Osteocyte (in vitro differentiated cells): ENCODE measurements around the gene GAMT. TPM values are rescaled to one million over a fixed set of nuclear protein-coding genes. Genes with fewer than 3 reads are reported as not detected.
A peak's percentile ranks its signal among the peaks of the same experiment; 100 is the strongest.

ENCODE experiments used
- DNase-seq: peaks from one replicate; pipeline ENCODE4 v3.0.0; 2021; ENCODE audit warnings: mixed read lengths; ENCODE audit not compliant: unreplicated experiment; ENCODE audit errors: extremely low spot score
- H3K27ac Mint-ChIP-seq: one replicate; pipeline ENCODE4 v1.8.0; 2021; ENCODE audit warnings: mild to moderate bottlenecking, mixed read lengths; ENCODE audit not compliant: unreplicated experiment
- H3K27me3 Mint-ChIP-seq: one replicate; pipeline ENCODE4 v1.8.0; 2021; ENCODE audit warnings: mixed read lengths; ENCODE audit not compliant: unreplicated experiment
- H3K36me3 Mint-ChIP-seq: one replicate; pipeline ENCODE4 v1.8.0; 2021; ENCODE audit warnings: mixed read lengths; ENCODE audit not compliant: unreplicated experiment
- H3K4me1 Mint-ChIP-seq: one replicate; pipeline ENCODE4 v1.8.0; 2021; ENCODE audit warnings: mixed read lengths; ENCODE audit not compliant: unreplicated experiment
- H3K4me3 Mint-ChIP-seq: one replicate; pipeline ENCODE4 v1.8.0; 2021; ENCODE audit warnings: mild to moderate bottlenecking, moderate library complexity, mixed read lengths; ENCODE audit not compliant: unreplicated experiment
- H3K9me3 Mint-ChIP-seq: one replicate; pipeline ENCODE4 v1.8.0; 2021; ENCODE audit warnings: mixed read lengths; ENCODE audit not compliant: unreplicated experiment
- CTCF ChIP-seq: fragments of 200-600 bp; sonication (generic); IDR thresholded peaks from 2 replicates; pipeline ENCODE4 v1.5.0; 2021; ENCODE audit warnings: antibody characterized with exemption, mild to moderate bottlenecking, moderate library complexity
- total RNA-seq: library from RNA; stranded (reverse); gene quantifications from 2 replicates; pipeline ENCODE4 v1.2.1, GENCODE V29; 2021

GAMT gene
- total RNA-seq, 1 donor from 2014 or later: 35.3 TPM

DNA sequence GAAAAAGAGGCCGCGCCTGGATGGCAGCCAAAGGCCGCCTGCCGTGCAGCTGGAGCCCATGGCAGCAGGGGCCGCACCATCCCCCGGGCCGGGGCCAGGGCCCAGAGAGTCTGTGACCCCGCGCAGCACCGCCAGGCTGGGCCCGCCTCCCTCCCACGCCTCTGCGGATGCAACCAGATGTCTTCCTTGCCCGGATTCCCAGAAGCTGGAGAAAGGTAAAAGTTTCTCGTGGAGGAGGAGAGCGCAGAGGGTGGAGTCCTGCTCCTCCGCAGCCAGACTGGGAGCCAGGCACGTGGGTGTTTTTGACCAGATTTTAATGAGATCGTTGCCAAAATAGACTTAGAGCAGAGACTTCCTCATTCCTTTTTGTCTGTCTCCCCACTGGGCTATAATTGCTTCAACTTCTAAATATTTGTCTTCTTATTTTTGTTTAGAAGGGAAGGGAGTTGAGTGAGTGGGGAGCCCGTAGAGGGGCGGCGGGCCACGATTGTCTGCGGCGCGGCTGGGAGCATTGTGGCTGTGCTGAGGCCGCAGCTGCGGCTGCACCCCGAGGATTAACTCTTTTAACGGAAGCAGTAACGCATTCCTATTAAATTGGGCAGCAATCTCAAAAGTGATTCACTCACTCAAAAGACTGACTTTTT is 40.4 kb downstream of the GAMT start:
- Mint-ChIP-seq H3K4me3 (peak overlapping the region; percentile 69), H3K4me1 (peaks cover 36% of the 10 kb centered on the region), H3K27ac (peak overlapping the region; percentile 91), H3K9me3 (no peaks in the 10 kb centered on the region), H3K27me3 (no peaks in the 10 kb centered on the region), H3K36me3 (peaks cover 37% of the 10 kb centered on the region)
- peak; percentile 90 for DNase-seq
- TF ChIP-seq CTCF: no peak

DNA sequence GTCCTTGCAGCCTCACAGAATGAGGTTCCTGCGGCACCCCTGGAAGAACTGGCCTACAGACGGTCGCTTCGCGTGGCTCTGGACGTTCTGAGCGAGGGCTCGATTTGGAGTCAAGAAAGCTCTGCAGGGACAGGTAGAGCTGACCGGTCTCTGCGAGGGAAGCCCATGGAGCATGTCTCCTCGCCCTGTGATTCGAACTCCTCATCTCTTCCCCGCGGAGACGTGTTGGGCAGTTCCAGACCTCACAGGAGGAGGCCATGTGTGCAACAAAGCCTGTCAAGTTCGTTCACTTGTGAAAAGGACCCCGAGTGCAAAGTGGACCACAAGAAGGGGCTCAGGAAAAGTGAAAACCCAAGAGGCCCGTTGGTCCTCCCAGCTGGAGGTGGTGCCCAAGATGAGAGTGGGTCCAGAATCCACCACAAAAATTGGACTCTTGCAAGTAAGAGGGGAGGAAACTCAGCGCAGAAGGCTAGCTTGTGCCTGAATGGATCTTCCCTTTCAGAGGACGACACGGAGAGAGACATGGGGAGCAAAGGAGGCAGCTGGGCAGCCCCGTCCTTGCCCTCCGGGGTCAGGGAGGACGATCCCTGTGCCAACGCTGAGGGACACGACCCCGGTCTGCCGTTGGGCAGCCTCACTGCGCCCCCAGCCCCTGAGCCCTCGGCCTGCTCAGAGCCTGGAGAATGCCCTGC is 41.1 kb downstream of the GAMT start:
- H3K4me3 Mint-ChIP-seq: peak overlapping the region; percentile 26
- H3K27me3 Mint-ChIP-seq: no peaks in the 10 kb centered on the region
- no peaks in the 10 kb centered on the region for H3K9me3 Mint-ChIP-seq
- DNase-seq: no peak
- TF ChIP-seq CTCF: no peak
- H3K27ac Mint-ChIP-seq: peak overlapping the region; percentile 87
- H3K36me3 Mint-ChIP-seq: peaks cover 36% of the 10 kb centered on the region
- peaks cover 41% of the 10 kb centered on the region for H3K4me1 Mint-ChIP-seq

- Mint-ChIP-seq H3K36me3 (peaks cover 23% of the 10 kb centered on the region), H3K27ac (no peak overlapping the region), H3K27me3 (no peaks in the 10 kb centered on the region), H3K9me3 (no peaks in the 10 kb centered on the region), H3K4me3 (no peak overlapping the region), H3K4me1 (peaks cover 40% of the 10 kb centered on the region)
- no peak for TF ChIP-seq CTCF
- no peak for DNase-seq
These were observed 43.7 kb downstream of the GAMT start for GRCh38 chr19:1357531-1358109.

- TF ChIP-seq CTCF: no peak
These were observed 44.9 kb downstream of the GAMT start for GRCh38 chr19:1356508-1356865.

More at GRCh38 chr19:1356508-1356865, 44.9 kb downstream of the GAMT start:
- no peak for DNase-seq
- peaks cover 23% of the 10 kb centered on the region for H3K36me3 Mint-ChIP-seq
- H3K4me3 Mint-ChIP-seq: peak overlapping the region; percentile 82
- no peaks in the 10 kb centered on the region for H3K9me3 Mint-ChIP-seq
- H3K4me1 Mint-ChIP-seq: peaks cover 29% of the 10 kb centered on the region
- H3K27me3 Mint-ChIP-seq: no peaks in the 10 kb centered on the region
- H3K27ac Mint-ChIP-seq: peak overlapping the region; percentile 7
